NCI-H526 treated with DMSO at 0.1 percent for 48 hours (cell line): ENCODE measurements around the gene VDAC2.
A peak's percentile ranks its signal among the peaks of the same experiment; 100 is the strongest.
"Not testable (repeated sequence)": the region's sequence is repeated elsewhere in the genome, so short reads cannot be mapped to it uniquely, and the experiment has no call there.

ENCODE experiments used
- DNase-seq: peaks from one replicate; lab custom pipeline; 2025; lab: John Stamatoyannopoulos, UW

The VDAC2 gene

GRCh38 chr10:75210282-75211006, at the start of gene VDAC2:
Gene VDAC2, plus strand, starts transcription at chr10:75210796. Its CDS starts 363 bp downstream, at chr10:75211159.
- DNase-seq, result peak; percentile 51

GRCh38 chr10:75165684-75166622, 44.6 kb upstream of the VDAC2 start:
- DNase-seq, result no peak

GRCh38 chr10:75166623-75166972, 44.0 kb upstream of the VDAC2 start:
- no peak for DNase-seq

DNA sequence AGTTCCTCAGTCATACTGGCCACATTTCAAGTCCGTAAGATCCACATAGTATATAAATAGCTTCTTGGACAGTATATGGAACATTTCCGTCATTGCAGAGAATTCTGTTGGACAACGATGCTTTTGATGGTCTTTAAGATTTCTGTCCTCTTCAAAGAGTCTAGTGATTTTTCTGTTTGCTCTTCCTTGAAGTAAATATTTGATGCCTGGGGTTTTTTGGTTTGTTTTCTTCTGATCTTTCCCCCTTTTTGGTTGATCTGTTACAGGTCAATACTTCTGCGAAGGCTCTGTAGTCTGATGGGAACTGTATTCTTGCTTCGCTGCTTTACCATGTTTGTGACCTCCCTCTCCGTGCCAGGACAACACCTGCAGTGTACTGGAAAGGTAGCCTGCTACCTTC, 42.3 kb upstream of the VDAC2 start:
- no peak for DNase-seq

DNA sequence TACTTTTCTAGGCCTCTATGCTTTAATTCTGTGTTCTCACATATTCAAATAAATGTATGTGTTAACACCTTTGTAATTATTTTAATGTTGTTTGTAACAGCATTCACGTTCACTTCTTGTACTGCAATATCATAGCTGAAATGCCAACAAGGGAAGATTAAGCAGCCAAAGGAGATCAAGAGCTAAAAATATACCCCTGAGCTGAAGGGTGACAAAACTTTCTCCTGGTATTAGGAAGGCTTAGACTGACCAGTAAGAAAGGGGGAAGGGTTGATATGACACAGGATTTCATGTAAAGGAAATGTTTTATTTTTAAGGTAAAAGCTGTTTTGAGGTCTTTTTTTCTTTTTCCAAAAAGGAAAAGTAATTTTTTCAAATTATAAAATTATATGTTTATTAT, 40.4 kb upstream of the VDAC2 start:
- DNase-seq, result no peak

DNA sequence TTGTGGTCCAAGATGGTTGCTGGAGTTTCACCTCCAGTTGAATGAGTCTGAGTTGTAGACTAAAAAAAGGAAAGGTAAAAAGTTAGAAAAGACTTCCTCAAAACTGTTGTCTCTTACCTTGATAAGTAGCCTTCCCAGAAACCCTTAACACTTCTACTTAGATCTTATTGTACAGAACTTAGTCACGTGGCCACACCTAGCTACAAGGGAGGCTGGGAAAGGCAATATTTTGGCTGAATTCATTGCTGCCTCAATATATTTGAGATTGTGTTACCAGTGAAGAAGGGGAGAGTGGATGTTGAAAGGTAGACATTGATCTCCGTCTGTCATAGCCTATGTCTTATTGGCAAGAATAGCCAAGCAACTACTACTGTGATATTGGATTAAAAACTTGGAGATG, 35.5 kb upstream of the VDAC2 start:
- no peak for DNase-seq

- DNase-seq, result no peak
Measured at GRCh38 chr10:75176046-75176445, 34.5 kb upstream of the VDAC2 start.

DNA sequence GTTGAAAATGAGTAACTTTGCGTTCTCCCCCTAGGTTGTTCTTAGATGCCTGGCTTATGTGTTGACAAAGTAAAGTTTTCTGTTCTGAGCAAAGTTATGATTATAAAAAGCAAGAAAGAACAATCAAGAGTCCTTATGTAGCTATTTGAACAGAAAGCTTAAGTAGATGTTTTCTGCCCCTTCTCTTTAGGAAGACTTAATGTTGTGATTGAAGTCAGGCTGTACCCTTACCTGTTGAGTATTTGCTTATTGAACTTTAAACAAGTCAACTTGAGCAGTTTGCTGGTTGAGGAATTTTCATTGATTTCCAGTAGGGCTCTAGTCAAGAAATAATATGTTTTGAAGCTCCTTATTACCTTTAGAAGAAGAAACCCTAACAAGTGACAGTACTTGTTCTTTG, 33.9 kb upstream of the VDAC2 start:
- DNase-seq, result no peak

- DNase-seq, result no peak
Measured at GRCh38 chr10:75179657-75180177, 30.9 kb upstream of the VDAC2 start.

DNA sequence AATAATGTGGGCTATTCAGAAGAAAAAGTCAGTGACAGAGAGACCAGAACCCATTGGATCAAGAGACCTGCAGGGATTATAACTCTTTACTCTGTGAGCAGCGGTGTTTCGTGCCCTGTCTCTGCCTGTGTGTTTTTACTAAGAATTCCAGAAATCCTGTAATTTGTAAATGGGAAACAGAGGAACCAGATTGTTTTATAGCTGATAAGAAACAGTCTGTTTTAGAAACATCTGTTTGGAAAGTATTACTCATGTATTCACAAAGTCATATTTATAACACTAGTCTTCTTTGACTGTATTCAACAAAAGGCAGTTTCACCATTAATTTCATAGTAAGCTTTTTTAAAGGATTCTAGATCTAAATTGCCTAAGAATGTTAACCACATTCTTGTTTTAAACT, 30.0 kb upstream of the VDAC2 start:
- no peak for DNase-seq

GRCh38 chr10:75181073-75181472, 29.5 kb upstream of the VDAC2 start:
- no peak for DNase-seq

DNA sequence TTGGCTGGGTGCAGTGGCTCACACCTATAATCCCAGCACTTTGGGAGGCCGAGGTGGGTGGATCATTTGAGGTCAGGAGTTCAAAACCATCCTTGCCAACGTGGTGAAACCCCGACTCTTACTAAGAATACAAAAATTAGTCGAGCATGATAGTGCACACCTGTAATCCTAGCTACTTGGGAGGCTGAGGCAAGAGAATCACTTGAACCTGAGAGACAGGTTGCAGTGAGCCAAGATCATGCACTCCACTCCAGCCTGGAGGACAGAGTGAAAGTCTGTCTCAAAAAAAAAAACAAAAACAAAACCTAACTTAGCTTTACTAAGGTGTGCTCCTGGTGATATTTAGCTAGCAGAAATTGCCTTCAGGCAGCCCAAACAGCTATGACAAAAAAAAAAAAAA, 24.3 kb upstream of the VDAC2 start:
- DNase-seq, result no peak

DNA sequence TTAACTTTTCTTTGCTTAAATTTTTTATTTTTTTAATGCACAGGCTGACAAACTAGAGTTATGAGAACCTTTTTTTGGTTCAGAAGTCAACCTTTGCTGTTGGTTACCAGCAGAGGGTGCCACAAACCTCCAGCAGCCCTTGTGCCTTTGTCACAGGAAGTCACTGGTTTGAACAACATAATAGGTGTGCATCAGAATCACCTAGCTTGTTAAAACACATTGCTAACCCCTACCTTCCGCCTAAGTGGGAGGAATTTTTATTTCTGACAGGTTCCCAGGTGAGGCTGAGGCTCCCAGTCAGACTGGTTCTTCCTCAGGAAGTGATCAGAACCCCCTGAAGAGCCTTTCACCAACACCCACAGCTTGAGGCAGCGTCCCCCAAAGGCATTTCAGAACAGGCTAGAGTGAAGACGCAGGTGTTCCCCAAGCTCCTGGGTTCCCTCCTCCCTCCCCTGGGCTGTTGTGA, 22.6 kb upstream of the VDAC2 start:
- DNase-seq, result no peak

GRCh38 chr10:75188522-75188921, 22.1 kb upstream of the VDAC2 start:
- DNase-seq, result not testable (repeated sequence)

DNA sequence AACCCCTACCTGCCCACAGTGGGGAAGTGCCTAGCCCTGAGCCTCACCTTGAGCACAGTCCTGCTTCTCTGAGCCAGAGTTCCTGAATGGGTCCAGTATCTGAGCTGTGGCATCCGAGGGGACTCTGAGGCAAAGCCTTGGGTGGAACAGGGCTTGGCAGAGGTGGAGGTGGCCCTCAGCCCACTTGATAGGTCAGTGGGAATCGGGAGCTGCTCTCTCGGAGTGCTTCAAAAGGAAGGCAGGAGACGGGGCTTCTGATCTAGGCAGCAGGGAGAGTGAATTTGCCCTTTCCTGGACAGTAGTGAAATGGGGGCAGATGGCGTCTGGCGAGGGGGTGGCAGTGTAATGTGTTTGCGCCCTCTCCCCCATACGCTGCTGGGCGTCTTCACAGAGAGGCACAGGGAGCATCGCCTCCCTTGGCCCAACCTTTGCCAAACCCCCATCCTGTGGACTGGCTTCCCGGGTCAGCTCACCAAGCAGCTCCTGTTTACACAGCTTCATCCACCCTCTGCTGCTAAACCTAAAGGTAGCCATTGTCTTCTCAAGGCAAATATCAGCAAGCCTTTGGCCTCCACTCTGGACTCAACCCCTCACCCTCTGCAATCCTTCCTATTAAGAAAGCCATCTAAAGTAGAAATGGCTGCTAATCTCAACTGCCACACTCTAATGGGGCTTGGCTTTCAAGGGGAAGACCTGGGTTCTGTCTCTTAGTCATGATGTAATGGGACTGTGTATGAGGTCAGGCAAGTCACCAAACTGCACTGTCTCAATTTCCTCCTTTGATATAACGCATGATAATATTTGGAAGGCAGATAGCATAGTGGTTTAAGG, 21.1 kb upstream of the VDAC2 start:
- DNase-seq, result no peak

GRCh38 chr10:75191821-75192568, 18.6 kb upstream of the VDAC2 start:
- DNase-seq, result no peak

DNA sequence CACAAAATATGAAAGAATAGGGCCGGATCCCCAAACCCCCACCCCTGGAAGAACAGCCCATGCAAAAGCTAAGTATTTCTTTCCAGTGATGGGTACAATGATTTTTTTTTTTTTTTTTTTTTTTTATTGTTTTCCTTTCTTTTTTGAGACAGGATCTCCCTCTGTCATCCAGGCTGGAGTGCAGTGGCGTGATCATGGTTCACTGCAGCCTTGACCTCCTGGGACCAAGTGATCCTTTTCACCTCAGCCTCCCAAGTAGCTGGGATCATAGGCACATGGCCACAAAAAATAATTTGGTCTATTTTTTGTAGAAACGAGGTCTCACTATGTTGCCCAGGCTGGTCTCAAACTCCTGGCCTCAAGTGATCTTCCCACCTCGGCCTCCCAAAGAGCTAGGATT, 16.0 kb upstream of the VDAC2 start:
- not testable (repeated sequence) for DNase-seq

GRCh38 chr10:75195035-75195763, 15.4 kb upstream of the VDAC2 start:
- DNase-seq, result no peak

GRCh38 chr10:75197066-75197465, 13.5 kb upstream of the VDAC2 start:
- no peak for DNase-seq

GRCh38 chr10:75197906-75198305, 12.7 kb upstream of the VDAC2 start:
- no peak for DNase-seq

GRCh38 chr10:75199949-75200348, 10.6 kb upstream of the VDAC2 start:
- not testable (repeated sequence) for DNase-seq
